Fibroblast of skin of back (primary cell): ENCODE data around the gene PLA2G3. TPM values are rescaled to one million over a fixed set of nuclear protein-coding genes. Genes with fewer than 3 reads are reported as not detected.
"Not testable (repeated sequence)": the region's sequence is repeated elsewhere in the genome, so short reads cannot be mapped to it uniquely, and the experiment has no call there.

Experiments
- DNase-seq: peaks from one replicate; pipeline ENCODE4 v3.0.0-alpha.2; 2013
- polyA plus RNA-seq, 2 experiments: library from polyadenylated mRNA; unstranded; fragments of 120-200 nt; gene quantifications; one replicate each; pipeline ENCODE4 v1.2.1, GENCODE V29; 2013; ENCODE audit not compliant: insufficient read length in 2 of 2

Gene PLA2G3, protein sequence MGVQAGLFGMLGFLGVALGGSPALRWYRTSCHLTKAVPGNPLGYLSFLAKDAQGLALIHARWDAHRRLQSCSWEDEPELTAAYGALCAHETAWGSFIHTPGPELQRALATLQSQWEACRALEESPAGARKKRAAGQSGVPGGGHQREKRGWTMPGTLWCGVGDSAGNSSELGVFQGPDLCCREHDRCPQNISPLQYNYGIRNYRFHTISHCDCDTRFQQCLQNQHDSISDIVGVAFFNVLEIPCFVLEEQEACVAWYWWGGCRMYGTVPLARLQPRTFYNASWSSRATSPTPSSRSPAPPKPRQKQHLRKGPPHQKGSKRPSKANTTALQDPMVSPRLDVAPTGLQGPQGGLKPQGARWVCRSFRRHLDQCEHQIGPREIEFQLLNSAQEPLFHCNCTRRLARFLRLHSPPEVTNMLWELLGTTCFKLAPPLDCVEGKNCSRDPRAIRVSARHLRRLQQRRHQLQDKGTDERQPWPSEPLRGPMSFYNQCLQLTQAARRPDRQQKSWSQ
- polyA plus RNA-seq (2013, experiment 1 of 2; ENCODE audit: insufficient read length) = not detected
- polyA plus RNA-seq (2013, experiment 2 of 2; ENCODE audit: insufficient read length) = not detected

DNA sequence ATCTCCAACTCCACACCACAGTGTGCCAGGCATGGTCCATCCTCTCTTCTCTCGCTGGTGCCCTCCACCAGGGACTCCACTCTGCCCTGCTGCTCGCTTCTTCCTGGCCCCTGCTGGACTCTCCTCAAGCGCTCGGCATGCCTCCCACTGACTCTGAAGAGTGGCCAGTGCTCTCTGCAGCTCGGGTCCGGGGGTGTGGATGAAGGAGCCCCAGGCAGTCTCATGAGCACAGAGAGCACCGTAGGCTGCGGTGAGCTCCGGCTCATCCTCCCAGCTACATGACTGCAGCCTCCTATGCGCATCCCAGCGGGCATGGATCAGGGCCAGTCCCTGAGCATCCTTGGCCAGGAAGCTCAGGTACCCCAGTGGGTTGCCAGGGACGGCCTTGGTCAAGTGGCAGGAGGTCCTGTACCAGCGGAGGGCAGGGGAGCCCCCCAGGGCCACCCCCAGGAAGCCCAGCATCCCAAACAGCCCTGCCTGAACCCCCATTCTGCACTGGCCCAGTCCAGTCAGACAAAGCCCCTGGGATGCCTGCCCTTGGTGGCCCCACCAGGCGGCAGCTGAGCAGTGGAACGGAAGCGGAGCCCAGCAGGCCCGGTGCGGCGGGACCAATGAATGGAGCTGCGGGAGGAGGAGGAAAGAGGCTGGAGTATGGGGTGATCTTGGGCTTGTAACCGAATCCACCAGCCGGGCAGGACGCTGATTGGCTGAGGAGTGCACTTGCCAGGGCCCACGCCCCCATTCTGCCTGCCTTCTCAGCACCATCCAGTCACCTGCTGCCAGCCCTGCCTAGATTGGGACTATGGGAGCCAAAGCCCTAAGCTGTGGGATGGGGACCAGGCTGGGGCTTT is at the start of gene PLA2G3:
PLA2G3 (minus strand) TSS at position 643 of the 851 bp plus-strand sequence; CDS start at position 489, 154 bp downstream.
- DNase-seq = peak; percentile 39

GRCh38 chr22:31187627-31188026 is 47.3 kb upstream of the PLA2G3 start:
- no peak for DNase-seq

DNA sequence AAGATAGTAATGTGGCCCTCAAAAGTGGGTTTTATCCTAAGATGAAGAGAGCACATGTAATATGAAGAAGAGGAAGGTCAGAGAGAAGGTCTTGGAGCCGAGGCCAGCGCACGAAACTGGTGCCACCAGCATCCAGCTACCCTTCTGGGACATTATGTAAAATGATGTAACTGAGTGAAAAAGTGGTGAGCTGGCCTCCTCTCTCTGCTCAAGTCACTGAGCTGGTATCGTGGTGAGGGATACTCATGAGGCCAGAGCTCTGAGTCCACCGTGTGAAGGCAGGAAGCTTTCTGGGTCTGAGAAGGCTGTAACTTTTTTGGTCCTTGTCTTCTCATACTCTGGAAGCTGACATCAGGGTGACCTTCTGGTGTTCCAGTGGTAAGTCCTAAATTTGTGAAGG is 44.7 kb upstream of the PLA2G3 start:
- peak; percentile 59 for DNase-seq

DNA sequence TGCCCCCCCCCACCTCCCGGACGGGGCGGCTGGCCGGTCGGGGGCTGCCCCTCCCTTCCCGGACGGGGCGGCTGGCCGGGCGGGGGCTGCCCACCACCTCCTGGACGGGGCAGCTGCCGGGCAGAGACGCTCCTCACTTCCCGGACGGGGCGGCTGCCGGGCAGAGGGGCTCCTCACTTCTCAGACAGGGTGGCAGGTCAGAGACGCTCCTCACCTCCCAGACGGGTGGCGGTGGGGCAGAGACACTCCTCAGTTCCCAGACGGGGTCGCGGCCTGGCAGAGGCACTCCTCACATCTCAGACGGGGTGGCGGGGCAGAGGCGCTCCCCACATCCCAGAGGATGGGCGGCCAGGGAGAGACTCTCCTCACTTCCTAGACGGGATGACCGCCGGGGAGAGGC is 43.7 kb upstream of the PLA2G3 start:
- DNase-seq = no peak

DNA sequence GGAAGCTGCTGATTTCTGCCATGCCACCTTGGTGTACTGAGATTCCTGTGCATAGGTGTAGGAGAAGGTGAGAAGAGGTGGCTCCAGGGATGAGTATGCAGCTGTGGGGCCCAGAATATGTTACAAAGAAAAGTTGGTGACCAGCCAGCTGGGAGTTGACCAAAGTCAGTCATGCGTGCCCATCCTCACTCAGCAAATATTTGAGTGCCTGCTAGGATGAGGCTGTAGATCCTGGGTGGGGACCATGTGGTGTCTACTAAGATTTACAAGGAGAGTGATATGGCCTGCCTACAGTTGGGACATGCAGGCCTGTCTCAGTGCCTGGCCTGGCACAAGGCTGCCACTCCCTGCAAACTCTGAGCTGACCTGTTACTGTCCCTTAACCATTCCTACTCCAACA is 39.0 kb upstream of the PLA2G3 start:
- peak; percentile 61 for DNase-seq

- no peak for DNase-seq
Measured at GRCh38 chr22:31178859-31179258, 38.6 kb upstream of the PLA2G3 start.

GRCh38 chr22:31177420-31178162 is 37.3 kb upstream of the PLA2G3 start:
- DNase-seq = peak; percentile 97

- DNase-seq = no peak
Measured at GRCh38 chr22:31176923-31177322, 36.6 kb upstream of the PLA2G3 start.

GRCh38 chr22:31173386-31174145 is 33.3 kb upstream of the PLA2G3 start:
- peak; percentile 92 for DNase-seq

DNA sequence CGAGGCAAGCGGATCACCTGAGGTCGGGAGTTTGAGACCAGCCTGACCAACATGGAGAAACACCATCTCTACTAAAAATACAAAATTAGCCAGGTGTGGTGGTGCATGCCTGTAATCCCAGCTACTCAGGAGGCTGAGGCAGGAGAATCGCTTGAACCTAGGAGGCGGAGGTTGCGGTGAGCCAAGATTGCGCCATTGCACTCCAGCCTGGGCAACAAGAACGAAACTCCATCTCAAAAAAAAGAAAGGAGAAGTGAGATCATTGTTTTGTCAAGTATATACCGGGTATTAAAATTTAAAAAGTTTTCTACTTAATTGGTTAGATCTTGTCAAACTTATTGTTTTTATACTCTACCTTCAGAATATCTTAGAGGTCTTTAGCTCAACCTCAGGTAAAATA is 31.4 kb upstream of the PLA2G3 start:
- DNase-seq = not testable (repeated sequence)

DNA sequence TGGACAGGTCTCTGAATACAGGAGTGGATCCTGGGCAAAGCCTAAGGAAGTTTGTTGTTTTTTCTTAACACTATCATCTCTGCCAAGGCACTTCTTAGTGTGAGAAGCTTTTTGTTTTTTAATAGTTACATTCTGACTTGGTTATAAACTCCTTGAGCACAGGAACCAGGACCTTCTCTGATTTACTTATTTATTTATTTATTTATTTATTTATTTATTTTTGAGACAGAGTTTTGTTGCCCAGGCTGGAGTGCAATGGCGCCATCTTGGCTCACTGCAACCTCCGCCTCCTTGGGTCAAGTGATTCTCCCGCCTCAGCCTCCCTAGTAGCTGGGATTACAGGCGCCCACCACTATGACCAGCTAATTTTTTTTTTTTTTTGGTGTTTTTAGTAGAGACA is 30.7 kb upstream of the PLA2G3 start:
- no peak for DNase-seq

- DNase-seq = no peak
Measured at GRCh38 chr22:31162015-31162765, 21.9 kb upstream of the PLA2G3 start.

GRCh38 chr22:31161386-31161785 is 21.1 kb upstream of the PLA2G3 start:
- DNase-seq = no peak

DNA sequence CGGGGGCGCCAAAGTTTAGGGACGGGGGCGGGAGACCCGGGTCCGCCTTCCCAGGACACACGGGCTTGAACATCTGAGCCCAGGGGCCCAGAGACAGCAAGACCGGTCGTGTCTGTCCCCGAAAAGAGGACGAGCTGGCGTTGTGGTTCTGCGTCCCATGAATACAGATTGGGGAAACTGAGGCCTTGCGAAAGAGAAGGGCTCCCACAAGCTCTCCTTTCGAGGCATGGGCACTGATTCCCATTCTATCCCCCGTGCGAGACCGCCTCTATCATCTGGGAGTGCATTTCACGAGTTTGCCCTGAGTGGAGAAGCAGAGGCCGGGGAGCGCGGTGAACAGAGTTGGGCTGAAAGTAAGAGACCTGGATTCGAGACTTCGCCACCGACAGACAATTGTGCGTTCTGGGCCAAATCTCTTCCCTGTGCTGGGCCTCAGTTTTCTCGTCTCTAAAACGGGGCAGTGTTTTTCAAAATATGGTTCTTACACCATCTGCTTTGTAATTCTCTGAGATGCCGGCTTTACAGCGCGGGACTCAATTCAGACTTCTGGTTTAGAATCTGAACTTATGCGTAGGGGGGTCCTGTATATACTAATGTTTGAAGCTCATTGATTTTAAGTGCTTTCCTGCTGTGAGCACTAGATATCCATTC is 20.1 kb upstream of the PLA2G3 start:
- no peak for DNase-seq

- DNase-seq = peak; percentile 62
Measured at GRCh38 chr22:31155422-31155821, 15.1 kb upstream of the PLA2G3 start.

DNA sequence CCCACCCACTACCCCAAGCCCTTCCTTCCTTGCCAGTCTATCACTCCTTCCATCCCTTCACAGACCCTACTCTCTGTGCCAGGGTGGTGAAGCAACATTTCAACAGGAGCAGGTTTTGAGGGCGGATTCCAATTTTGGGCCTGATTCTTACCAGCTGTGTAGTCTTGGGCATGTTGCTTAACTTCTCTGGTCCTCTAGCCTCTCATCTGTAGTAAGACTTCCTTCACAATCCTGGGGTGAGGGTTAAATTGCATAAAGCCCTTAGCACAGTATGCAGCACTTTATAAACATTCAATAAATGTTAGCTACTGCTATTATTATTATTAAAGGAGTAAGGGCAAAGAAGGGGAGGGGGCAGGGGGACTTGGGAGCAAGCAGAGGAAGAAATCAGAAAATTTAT is 14.7 kb upstream of the PLA2G3 start:
- no peak for DNase-seq

DNA sequence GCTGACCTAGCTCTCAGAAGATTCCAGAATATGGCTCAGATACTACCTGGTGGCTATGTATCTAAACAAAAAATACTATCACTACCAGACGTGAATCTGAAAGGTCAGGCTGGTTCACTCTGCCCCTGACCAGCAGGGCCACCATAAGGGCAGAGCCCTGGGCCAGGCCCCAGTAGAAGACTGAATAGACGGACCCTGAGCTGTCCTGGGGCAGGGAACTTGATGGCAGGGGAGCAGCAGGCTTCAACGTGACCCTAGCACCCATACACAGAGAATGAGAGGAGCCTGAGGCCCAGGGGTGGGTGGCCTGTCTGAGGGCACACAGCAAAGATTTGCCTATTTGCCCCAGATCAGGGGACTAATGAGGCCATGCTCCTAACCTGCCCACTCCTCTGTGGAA is 13.0 kb upstream of the PLA2G3 start:
- DNase-seq = no peak

GRCh38 chr22:31151872-31152271 is 11.6 kb upstream of the PLA2G3 start:
- DNase-seq = no peak

DNA sequence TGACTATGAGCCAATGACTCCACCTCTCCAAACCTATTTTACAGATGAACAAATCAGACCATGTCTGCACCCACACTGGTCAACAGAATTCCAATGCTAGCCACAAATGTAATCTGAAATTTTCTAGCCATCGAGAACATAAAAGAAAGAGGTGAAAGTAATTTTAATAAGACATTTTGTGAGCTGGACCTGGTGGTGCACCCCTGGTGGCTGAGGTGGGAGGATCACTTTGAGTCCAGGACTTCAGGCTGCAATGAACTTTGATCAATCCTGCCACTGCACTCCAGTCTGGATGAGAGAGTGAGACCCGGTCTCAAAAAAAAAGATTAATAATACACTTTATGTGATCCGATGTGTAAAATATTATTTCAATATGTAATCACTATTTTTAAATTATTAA is 10.3 kb upstream of the PLA2G3 start:
- DNase-seq = no peak

DNA sequence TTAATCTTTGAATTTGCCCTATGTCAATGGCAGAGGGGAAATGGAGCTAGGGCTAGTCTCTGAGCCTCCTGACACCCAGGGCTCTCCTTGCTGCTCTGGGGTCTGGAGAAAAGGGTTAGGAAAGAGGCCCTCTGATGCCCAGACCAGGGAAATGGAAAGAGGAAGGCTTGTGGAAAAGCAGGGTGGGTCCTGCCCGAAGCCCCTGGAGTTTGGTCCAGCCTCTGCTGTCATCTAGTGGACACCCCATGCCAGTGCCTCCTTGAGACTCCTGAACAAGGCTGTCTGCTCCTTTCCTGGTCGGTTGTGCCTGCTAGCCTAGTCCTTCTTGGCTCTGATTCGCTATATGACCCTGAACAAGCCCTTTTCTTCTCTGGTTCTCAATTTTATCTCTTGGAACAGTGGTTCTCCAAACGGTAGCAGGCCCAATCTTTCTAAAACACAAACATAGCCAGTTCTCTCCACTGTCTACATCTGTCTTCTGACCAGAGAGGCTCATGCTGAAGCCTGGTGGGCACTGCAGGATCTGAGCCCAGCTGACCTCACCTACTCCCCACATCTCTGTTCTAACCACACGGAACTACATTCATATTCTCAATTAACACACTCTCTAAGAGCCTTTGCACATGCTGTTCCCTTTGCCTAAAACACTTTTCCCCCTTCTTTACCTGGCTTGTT is 8.8 kb upstream of the PLA2G3 start:
- DNase-seq = peak; percentile 73
